GM12864 (cell line): Measurements from ENCODE around the gene TP53I3.

ENCODE experiments used
- DNase-seq: peaks from one replicate; pipeline ENCODE4 v3.0.0-alpha.2; 2011; ENCODE audit warnings: low read depth
- H3K4me3 ChIP-seq: 2 replicates; pipeline ENCODE4 v1.5.1; 2011; ENCODE audit warnings: mild to moderate bottlenecking, low read depth, low read length, control low read depth
- CTCF ChIP-seq: IDR thresholded peaks from 2 replicates; pipeline ENCODE4 v1.5.1; 2011; ENCODE audit warnings: low read depth, mild to moderate bottlenecking, moderate library complexity, low read length, control low read depth, inconsistent platforms; ENCODE audit errors: missing control alignments

TP53I3 gene

GRCh38 chr2:24080701-24081100, 3.9 kb downstream of the TP53I3 start:
- DNase-seq, result no peak
- no peak overlapping the region for H3K4me3 ChIP-seq
- TF ChIP-seq CTCF, result no peak

- no peak for DNase-seq
- no peak for TF ChIP-seq CTCF
- peak overlapping the region; percentile 81 for H3K4me3 ChIP-seq
These were observed 6.8 kb downstream of the TP53I3 start for GRCh38 chr2:24077879-24078278.

GRCh38 chr2:24077535-24077877, 7.1 kb downstream of the TP53I3 start:
- no peak for TF ChIP-seq CTCF
- DNase-seq, result no peak
- H3K4me3 ChIP-seq, result peak overlapping the region; percentile 81

- TF ChIP-seq CTCF, result no peak
- DNase-seq, result no peak
- peak overlapping the region; percentile 81 for H3K4me3 ChIP-seq
These were observed 7.6 kb downstream of the TP53I3 start for GRCh38 chr2:24076849-24077534.

- H3K4me3 ChIP-seq, result peak within 1 kb of the TSS; percentile 81
- peak; percentile 99 for DNase-seq
- TF ChIP-seq CTCF, result no peak
These were observed 8.5 kb downstream of the TP53I3 start, which contains the start of gene SF3B6 for GRCh38 chr2:24075915-24076848. SF3B6 (minus strand) TSS chr2:24076326; CDS start chr2:24076229, 97 bp downstream.

GRCh38 chr2:24075259-24075658, 9.4 kb downstream of the TP53I3 start:
- no peak for TF ChIP-seq CTCF
- no peak for DNase-seq
- H3K4me3 ChIP-seq, result peak overlapping the region; percentile 81
